Testis (tissue), 3 donors: ENCODE results near the gene SERPINA4. TPM values are rescaled to one million over a fixed set of nuclear protein-coding genes. Genes with fewer than 3 reads are reported as not detected.

ENCODE experiments used
- DNase-seq: peaks from one replicate; pipeline ENCODE4 v3.0.0-alpha.2; 2019
- H3K27ac ChIP-seq, 2 donors: fragments of 200-600 bp; sonication (generic); one replicate each; pipeline ENCODE4 v1.5.1; 2019
- H3K27me3 ChIP-seq: fragments of 200-600 bp; sonication (generic); one replicate; pipeline ENCODE4 v1.5.1; 2019
- H3K36me3 ChIP-seq: fragments of 200-600 bp; sonication (generic); one replicate; pipeline ENCODE4 v1.5.1; 2017; ENCODE audit warnings: low read depth; ENCODE audit errors: missing control alignments
- H3K4me1 ChIP-seq: fragments of 200-600 bp; sonication (generic); one replicate; pipeline ENCODE4 v1.5.1; 2019
- H3K4me3 ChIP-seq, 2 donors: fragments of 200-600 bp; sonication (generic); one replicate each; pipeline ENCODE4 v1.5.1; 2017 to 2019
- H3K9me3 ChIP-seq: fragments of 200-600 bp; sonication (generic); one replicate; pipeline ENCODE4 v1.5.1; 2017
- POLR2A ChIP-seq: fragments of 450-650 bp; IDR thresholded peaks from one replicate; pipeline ENCODE4 v1.6.1; 2017; ENCODE audit warnings: antibody characterized with exemption, mild to moderate bottlenecking, moderate library complexity
- WGBS, 2 donors: methylation state at CpG; one replicate each; pipeline ENCODE4 v1.1.5; 2018; 5-methylcytosine and 5-hydroxymethylcytosine counted together
- intact Hi-C: fragments of 100-400 bp; cut with DNase I; formaldehyde crosslinking; loops from one replicate; pipeline ENCODE4 v1.15.1; 2023; ENCODE audit warnings: low total_unique reads
- polyA plus RNA-seq: library from polyadenylated mRNA; stranded (reverse); fragments of 350-450 nt; fragmentation: Illumina TruSeq; extraction: RNeasy Lipid Tissue Mini Kit (QIAGEN cat#74804); gene quantifications from one replicate; pipeline ENCODE4 v1.2.3, GENCODE V29; 2014; ENCODE audit warnings: low read depth, low replicate concordance; ENCODE audit not compliant: insufficient read depth
- total RNA-seq, 2 donors: library from RNA; depleted of rRNA; stranded (reverse); fragments of >200 nt; gene quantifications; one replicate each; pipeline ENCODE4 v1.2.3, GENCODE V29; 2016
- TF ChIP-seq, protein P1 (sequence below), 3 experiments: fragments of 450-650 bp in 2 of 3; fragments of 200-600 bp in 1 of 3; sonication (generic) in 1 of 3; IDR thresholded peaks; one replicate each; pipeline ENCODE4 v1.5.1; 2016 to 2019; ENCODE audit warnings: antibody characterized with exemption in 3 of 3, mild to moderate bottlenecking in 2 of 3, moderate library complexity in 1 of 3

SERPINA4 gene
- total and polyA plus RNA-seq, 3 donors from 2014 or later = 0.19 to 0.25 TPM; not detected in 1

DNA sequence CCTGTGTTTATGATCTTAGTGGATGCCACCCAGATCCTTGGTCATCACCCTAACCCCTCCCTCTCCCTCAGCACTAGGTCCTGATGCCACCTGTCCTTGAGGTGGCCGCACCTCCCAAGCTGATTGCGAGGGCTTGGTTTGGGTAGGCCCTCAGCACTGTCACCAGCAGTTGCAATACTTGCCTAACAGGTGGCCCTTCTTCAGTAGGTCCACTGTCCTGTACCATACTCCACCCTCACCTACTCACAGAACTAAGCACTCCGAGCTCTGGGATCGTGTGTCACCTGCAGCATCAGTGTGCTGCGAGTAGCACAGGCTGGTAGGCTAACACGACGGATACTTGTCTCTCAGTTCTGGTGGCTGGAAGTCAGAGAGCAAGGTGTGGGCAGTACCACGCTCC lies 38.0 kb upstream of the SERPINA4 start:
- TF ChIP-seq, protein P1, sequence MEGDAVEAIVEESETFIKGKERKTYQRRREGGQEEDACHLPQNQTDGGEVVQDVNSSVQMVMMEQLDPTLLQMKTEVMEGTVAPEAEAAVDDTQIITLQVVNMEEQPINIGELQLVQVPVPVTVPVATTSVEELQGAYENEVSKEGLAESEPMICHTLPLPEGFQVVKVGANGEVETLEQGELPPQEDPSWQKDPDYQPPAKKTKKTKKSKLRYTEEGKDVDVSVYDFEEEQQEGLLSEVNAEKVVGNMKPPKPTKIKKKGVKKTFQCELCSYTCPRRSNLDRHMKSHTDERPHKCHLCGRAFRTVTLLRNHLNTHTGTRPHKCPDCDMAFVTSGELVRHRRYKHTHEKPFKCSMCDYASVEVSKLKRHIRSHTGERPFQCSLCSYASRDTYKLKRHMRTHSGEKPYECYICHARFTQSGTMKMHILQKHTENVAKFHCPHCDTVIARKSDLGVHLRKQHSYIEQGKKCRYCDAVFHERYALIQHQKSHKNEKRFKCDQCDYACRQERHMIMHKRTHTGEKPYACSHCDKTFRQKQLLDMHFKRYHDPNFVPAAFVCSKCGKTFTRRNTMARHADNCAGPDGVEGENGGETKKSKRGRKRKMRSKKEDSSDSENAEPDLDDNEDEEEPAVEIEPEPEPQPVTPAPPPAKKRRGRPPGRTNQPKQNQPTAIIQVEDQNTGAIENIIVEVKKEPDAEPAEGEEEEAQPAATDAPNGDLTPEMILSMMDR (IDR thresholded peaks at IDR 0.05) = no peak
- no peak for TF ChIP-seq POLR2A
- H3K36me3 ChIP-seq = no peaks in the 10 kb centered on the region
- WGBS, 2 donors = 96% methylated on average over 7 to 8 of the region's 8 CpGs
- intact Hi-C loops = no loop called here
- H3K27me3 ChIP-seq = no peaks in the 10 kb centered on the region
- no peak overlapping the region for H3K4me3 ChIP-seq
- H3K27ac ChIP-seq = no peak overlapping the region
- H3K9me3 ChIP-seq = no peaks in the 10 kb centered on the region
- no peaks in the 10 kb centered on the region for H3K4me1 ChIP-seq
- DNase-seq = no peak

DNA sequence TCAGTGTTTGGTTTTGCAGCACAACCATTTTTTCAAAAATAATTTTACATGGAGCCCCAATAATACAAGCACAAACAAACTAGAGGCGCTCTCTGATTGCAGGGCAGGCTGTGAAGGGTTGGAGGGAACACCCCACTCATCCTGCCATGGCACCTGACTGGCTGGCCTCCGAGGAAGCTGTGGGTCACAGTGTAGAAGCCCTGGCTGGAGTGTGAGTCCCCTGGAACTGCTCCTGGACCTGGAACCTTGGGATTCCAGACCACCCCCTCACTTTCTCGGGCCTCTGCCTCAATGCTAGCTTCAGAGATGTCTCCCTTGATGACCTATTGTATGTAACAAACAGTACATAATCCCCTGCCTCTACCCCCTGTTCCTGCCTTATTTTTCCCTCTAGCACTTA lies 37.1 kb upstream of the SERPINA4 start:
- intact Hi-C loops = no loop called here
- WGBS, 2 donors = 57 to 81% methylated on average over 3 of the region's 3 CpGs
- no peaks in the 10 kb centered on the region for H3K36me3 ChIP-seq
- no peaks in the 10 kb centered on the region for H3K9me3 ChIP-seq
- no peaks in the 10 kb centered on the region for H3K27me3 ChIP-seq
- no peak overlapping the region for H3K4me3 ChIP-seq
- DNase-seq = no peak
- H3K27ac ChIP-seq = no peak overlapping the region
- H3K4me1 ChIP-seq = no peaks in the 10 kb centered on the region
- TF ChIP-seq, protein P1 (IDR thresholded peaks at IDR 0.05) = no peak
- no peak for TF ChIP-seq POLR2A

DNA sequence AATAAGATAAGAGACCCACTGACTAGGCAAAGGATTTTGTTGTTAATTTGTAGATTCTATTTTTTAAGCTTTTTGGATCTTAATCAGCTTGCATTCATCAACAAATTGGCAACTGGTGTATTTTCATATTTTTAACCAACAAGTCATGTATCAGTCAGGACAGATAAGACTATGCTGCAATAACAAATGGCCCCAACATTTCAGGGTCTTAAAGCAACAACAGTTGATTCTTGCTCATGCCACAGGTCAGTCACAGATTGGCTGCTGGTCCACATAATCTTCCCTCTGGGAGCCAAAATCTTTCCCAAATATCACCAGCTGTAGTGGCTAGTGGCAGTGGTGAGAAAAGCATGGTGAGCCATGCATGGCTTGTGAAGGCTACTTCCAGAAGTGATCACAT lies 30.1 kb upstream of the SERPINA4 start:
- intact Hi-C loops = no loop called here
- no peak overlapping the region for H3K27ac ChIP-seq
- H3K36me3 ChIP-seq = no peaks in the 10 kb centered on the region
- TF ChIP-seq POLR2A = no peak
- TF ChIP-seq, protein P1 (IDR thresholded peaks at IDR 0.05) = no peak
- no peak overlapping the region for H3K4me3 ChIP-seq
- no peaks in the 10 kb centered on the region for H3K4me1 ChIP-seq
- no peak for DNase-seq
- no peaks in the 10 kb centered on the region for H3K9me3 ChIP-seq
- H3K27me3 ChIP-seq = no peaks in the 10 kb centered on the region

DNA sequence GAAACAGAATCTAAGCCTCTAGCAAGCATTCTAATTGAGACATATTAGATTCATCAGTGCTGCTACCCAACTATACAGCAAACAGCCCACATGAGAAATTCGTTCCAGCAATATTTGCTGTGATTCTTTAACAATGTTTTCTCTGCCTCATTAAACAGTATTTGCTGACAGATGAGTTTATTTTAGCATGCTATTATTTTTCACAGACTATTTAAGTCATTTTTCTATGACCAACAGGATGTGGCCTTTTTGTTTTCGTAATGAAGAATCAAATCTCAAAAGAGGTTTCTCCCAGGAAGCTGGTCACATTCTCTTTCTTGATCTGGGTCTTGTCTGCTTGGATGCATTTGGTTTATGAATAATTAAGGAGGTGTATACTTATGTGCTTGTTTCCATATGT lies 28.8 kb upstream of the SERPINA4 start:
- WGBS, 2 donors = 67 to 78% methylated on average over 2 of the region's 2 CpGs
- H3K36me3 ChIP-seq = no peaks in the 10 kb centered on the region

DNA sequence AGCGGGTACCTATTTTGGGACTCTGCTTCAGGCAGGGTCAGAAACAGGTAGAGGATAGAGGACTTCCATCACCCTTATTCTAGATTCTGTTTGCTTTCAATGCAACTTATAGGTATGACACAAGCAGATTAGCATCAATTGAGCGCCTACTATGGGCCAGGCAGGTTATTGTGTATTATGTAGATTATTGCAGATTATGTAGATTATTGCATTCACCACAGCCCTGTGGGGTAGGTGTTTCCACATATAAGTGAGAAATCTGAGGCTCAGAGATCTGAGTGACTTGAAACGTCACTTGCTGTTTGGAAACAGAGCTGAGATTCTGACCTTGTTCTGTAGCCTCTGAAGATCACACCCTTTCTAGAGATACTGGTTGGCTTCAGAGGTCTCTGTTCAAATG lies 25.7 kb upstream of the SERPINA4 start:
- intact Hi-C loops = no loop called here
- H3K4me3 ChIP-seq = no peak overlapping the region
- no peaks in the 10 kb centered on the region for H3K27me3 ChIP-seq
- peaks cover 7% of the 10 kb centered on the region for H3K4me1 ChIP-seq
- no peak overlapping the region for H3K27ac ChIP-seq
- TF ChIP-seq, protein P1 (IDR thresholded peaks at IDR 0.05) = no peak
- TF ChIP-seq POLR2A = no peak
- WGBS, 2 donors = 86 to 87% methylated on average over 3 of the region's 3 CpGs
- no peaks in the 10 kb centered on the region for H3K9me3 ChIP-seq
- no peaks in the 10 kb centered on the region for H3K36me3 ChIP-seq
- no peak for DNase-seq

More for the DNA sequence above, 28.8 kb upstream of the SERPINA4 start:
- H3K27me3 ChIP-seq = no peaks in the 10 kb centered on the region
- intact Hi-C loops = no loop called here
- no peaks in the 10 kb centered on the region for H3K4me1 ChIP-seq
- no peak overlapping the region for H3K4me3 ChIP-seq
- no peak for DNase-seq
- no peak for TF ChIP-seq POLR2A
- TF ChIP-seq, protein P1 (IDR thresholded peaks at IDR 0.05) = no peak
- no peak overlapping the region for H3K27ac ChIP-seq
- H3K9me3 ChIP-seq = no peaks in the 10 kb centered on the region
